A549 (cell line): ENCODE data around the gene LCOR. TPM values are rescaled to one million over a fixed set of nuclear protein-coding genes. Genes with fewer than 3 reads are reported as not detected.
A peak's percentile ranks its signal among the peaks of the same experiment; 100 is the strongest.

Experiments used
- ATAC-seq, 2 experiments: fragments of 200-7000 bp in 1 of 2; fragments of >200 bp in 1 of 2; cut with Nextera tagmentation in 1 of 2; cut with Tn5 transposase in 1 of 2; 3 replicates each; pipeline versions ENCODE4 v1.8.0 to v1.9.1; 2018 to 2020; ENCODE audit warnings: mild to moderate bottlenecking in 1 of 2, moderate library complexity in 1 of 2
- CTCF ChIA-PET: fragments of 300-600 bp; sonication (Branson Sonifier 250); formaldehyde crosslinking; extraction: SDS; loops from one replicate; lab custom pipeline; 2021; ENCODE audit warnings: antibody characterized with exemption, inconsistent platforms; lab: Yijun Ruan, JAX
- POLR2A ChIA-PET: fragments of 350-600 bp; formaldehyde crosslinking; extraction: SDS; loops from one replicate; lab custom pipeline; 2021; ENCODE audit warnings: antibody characterized with exemption, inconsistent platforms; lab: Yijun Ruan, JAX
- DNase-seq, 2 experiments: peaks; one replicate each; pipeline versions ENCODE4 v3.0.0 to v3.0.0-alpha.2; 2011 to 2016; ENCODE audit warnings: low read depth in 1 of 2, low spot score in 1 of 2
- FAIRE-seq: peaks from 2 replicates; lab custom pipeline; 2011; peaks lifted over from hg19 to GRCh38; lab: Jason Lieb, UNC
- H3K27ac ChIP-seq, 2 experiments: fragments of >200 bp; sonication (Bioruptor Twin); formaldehyde crosslinking; 3 replicates each; pipeline ENCODE4 v1.5.1; 2016 to 2017
- H3K4me1 ChIP-seq: fragments of >200 bp; sonication (Bioruptor Twin); formaldehyde crosslinking; 3 replicates; pipeline ENCODE4 v1.6.1; 2016
- H3K4me2 ChIP-seq: fragments of >200 bp; sonication (Bioruptor Twin); formaldehyde crosslinking; 3 replicates; pipeline ENCODE4 v1.6.1; 2016
- H3K4me3 ChIP-seq: fragments of >200 bp; sonication (Bioruptor Twin); formaldehyde crosslinking; 3 replicates; pipeline ENCODE4 v1.5.1; 2016
- H3K9me3 ChIP-seq: fragments of >200 bp; sonication (Bioruptor Twin); formaldehyde crosslinking; 3 replicates; pipeline ENCODE4 v1.6.1; 2016
- CEBPB ChIP-seq, 2 experiments: fragments of >200 bp in 1 of 2; sonication (Bioruptor Twin) in 1 of 2; formaldehyde crosslinking in 1 of 2; IDR thresholded peaks; 2 replicates each; pipeline ENCODE4 v1.6.1; 2012 to 2016
- CTCF ChIP-seq: fragments of >200 bp; sonication (Bioruptor Twin); formaldehyde crosslinking; IDR thresholded peaks from 3 replicates; pipeline ENCODE4 v1.5.1; 2016
- E2F6 ChIP-seq: IDR thresholded peaks from 2 replicates; pipeline ENCODE4 v1.6.1; 2012; ENCODE audit warnings: low read depth, borderline replicate concordance
- EHMT2 ChIP-seq: fragments of 200-600 bp; sonication (generic); IDR thresholded peaks from 2 replicates; pipeline ENCODE4 v1.6.1; 2016; ENCODE audit warnings: antibody characterized with exemption, low read depth, mild to moderate bottlenecking, moderate library complexity
- ELK1 ChIP-seq: fragments of 150-350 bp; IDR thresholded peaks from 2 replicates; pipeline ENCODE4 v1.6.1; 2014; ENCODE audit warnings: low read depth, mild to moderate bottlenecking, low read length
- EP300 ChIP-seq, 2 experiments: fragments of >200 bp; sonication (Bioruptor Twin); formaldehyde crosslinking; IDR thresholded peaks; 2 replicates in 1 of 2; 3 replicates in 1 of 2; pipeline ENCODE4 v1.6.1; 2016 to 2017
- FOSL2 ChIP-seq, 2 experiments: fragments of 450-650 bp in 1 of 2; fragments of >200 bp in 1 of 2; sonication (Bioruptor Twin) in 1 of 2; formaldehyde crosslinking; IDR thresholded peaks; 2 replicates each; pipeline versions ENCODE4 v1.5.0 to v1.6.1; 2016 to 2020; ENCODE audit warnings: mild to moderate bottlenecking in 1 of 2, moderate library complexity in 1 of 2
- FOXS1 ChIP-seq: fragments of 250-450 bp; sonication (Bioruptor Pico); IDR thresholded peaks from 2 replicates; pipeline ENCODE4 v1.5.0; 2020; ENCODE audit warnings: mild to moderate bottlenecking, moderate library complexity
- GATA3 ChIP-seq: IDR thresholded peaks from 2 replicates; pipeline ENCODE4 v1.6.1; 2012; ENCODE audit warnings: borderline replicate concordance
- HEYL ChIP-seq: fragments of 250-450 bp; sonication (Bioruptor Pico); IDR thresholded peaks from 2 replicates; pipeline ENCODE4 v1.8.0; 2021; ENCODE audit warnings: mild to moderate bottlenecking, moderate library complexity
- HOXA7 ChIP-seq: fragments of 250-450 bp; sonication (Bioruptor Pico); IDR thresholded peaks from 2 replicates; pipeline ENCODE4 v1.5.0; 2020; ENCODE audit warnings: mild to moderate bottlenecking, moderate library complexity
- HOXB13 ChIP-seq: fragments of 250-450 bp; sonication (Bioruptor Pico); IDR thresholded peaks from 2 replicates; pipeline ENCODE4 v1.5.0; 2020; ENCODE audit warnings: low read depth, mild to moderate bottlenecking, moderate library complexity
- HOXB5 ChIP-seq: fragments of 250-450 bp; sonication (Bioruptor Pico); IDR thresholded peaks from 2 replicates; pipeline ENCODE4 v1.5.0; 2020; ENCODE audit warnings: mild to moderate bottlenecking, moderate library complexity
- JUN ChIP-seq, 2 experiments: fragments of >200 bp; sonication (Bioruptor Twin); formaldehyde crosslinking; IDR thresholded peaks; 2 replicates in 1 of 2; 3 replicates in 1 of 2; pipeline ENCODE4 v1.6.1; 2016 to 2017
- KDM1A ChIP-seq: fragments of 200-600 bp; sonication (generic); IDR thresholded peaks from 2 replicates; pipeline ENCODE4 v1.6.1; 2016; ENCODE audit warnings: low read depth, mild to moderate bottlenecking
- MAFK ChIP-seq: fragments of 450-650 bp; IDR thresholded peaks from 2 replicates; pipeline ENCODE4 v1.6.1; 2014; ENCODE audit not compliant: partially characterized antibody
- MAX ChIP-seq: IDR thresholded peaks from 2 replicates; pipeline ENCODE4 v1.6.1; 2012
- NFE2L2 ChIP-seq: fragments of 150-350 bp; conservative IDR thresholded peaks from 2 replicates; pipeline ENCODE4 v1.6.1; 2014; ENCODE audit warnings: low read length
- NPAS2 ChIP-seq: fragments of 250-450 bp; sonication (Bioruptor Pico); IDR thresholded peaks from 2 replicates; pipeline ENCODE4 v1.8.0; 2022; ENCODE audit warnings: mild to moderate bottlenecking, moderate library complexity, borderline replicate concordance
- RARB ChIP-seq: fragments of 250-450 bp; sonication (Bioruptor Pico); IDR thresholded peaks from 2 replicates; pipeline ENCODE4 v1.8.0; 2021; ENCODE audit warnings: mild to moderate bottlenecking, moderate library complexity
- REST ChIP-seq: fragments of 200-600 bp; sonication (generic); IDR thresholded peaks from 2 replicates; pipeline ENCODE4 v1.6.1; 2016; ENCODE audit warnings: antibody characterized with exemption, mild to moderate bottlenecking, moderate library complexity
- RFX5 ChIP-seq: fragments of 450-650 bp; IDR thresholded peaks from 2 replicates; pipeline ENCODE4 v1.7.1; 2014; ENCODE audit warnings: antibody characterized with exemption, mild to moderate bottlenecking, moderate library complexity
- SMC3 ChIP-seq: fragments of >200 bp; sonication (Bioruptor Twin); formaldehyde crosslinking; IDR thresholded peaks from 3 replicates; pipeline ENCODE4 v1.6.1; 2018; ENCODE audit warnings: inconsistent platforms
- SREBF2 ChIP-seq: fragments of 450-650 bp; IDR thresholded peaks from 2 replicates; pipeline ENCODE4 v1.6.1; 2014; ENCODE audit warnings: mild to moderate bottlenecking, moderate library complexity
- TP53 ChIP-seq: fragments of 250-450 bp; sonication (Bioruptor Pico); IDR thresholded peaks from 2 replicates; pipeline ENCODE4 v1.5.0; 2021; ENCODE audit warnings: mild to moderate bottlenecking, moderate library complexity
- ZC3H11A ChIP-seq: fragments of 450-650 bp; IDR thresholded peaks from 2 replicates; pipeline ENCODE4 v1.6.1; 2014; ENCODE audit warnings: antibody characterized with exemption, mild to moderate bottlenecking
- ZNF302 ChIP-seq: fragments of 250-450 bp; sonication (Bioruptor Pico); IDR thresholded peaks from 2 replicates; pipeline ENCODE4 v1.9.0; 2021; ENCODE audit warnings: inconsistent platforms, mild to moderate bottlenecking, moderate library complexity
- WGBS: methylation state at CpG from one replicate; pipeline ENCODE4 v1.1.6; 2017; ENCODE audit errors: missing lambda C conversion rate; 5-methylcytosine and 5-hydroxymethylcytosine counted together
- polyA plus RNA-seq, 4 experiments: library from polyadenylated mRNA; depleted of rRNA in 3 of 4; stranded (reverse); fragments of >200 nt; fragmentation: RNase III in 1 of 4; extraction: RNeasy Plus Mini Kit Qiagen cat#74134 plus additional on column Dnase treatment in 1 of 4; gene quantifications; 2 replicates in 3 of 4; 3 replicates in 1 of 4; pipeline ENCODE4 v1.2.3, GENCODE V29; 2011 to 2017

The LCOR gene
- polyA plus RNA-seq, 2 of the 4 experiments (the other 2 are of a cell fraction) = 4.8 to 17.6 TPM

- H3K4me1 ChIP-seq = peaks cover 20% of the 10 kb centered on the region
- H3K27ac ChIP-seq = peak overlapping the region in 1 of 2 experiments; percentile 13; a peak in 2 of 6 replicates
- no peak for ATAC-seq
- H3K4me3 ChIP-seq = no peak overlapping the region
- no peak for FAIRE-seq
- H3K4me2 ChIP-seq = peak overlapping the region; percentile 8; the same call in 2 of the 3 replicates
- no peaks in the 10 kb centered on the region for H3K9me3 ChIP-seq
- no peak for TF ChIP-seq RFX5
- no peak for TF ChIP-seq RARB
- no peak for TF ChIP-seq ZC3H11A
- TF ChIP-seq CEBPB (IDR thresholded peaks at IDR 0.05) = no peak
- POLR2A ChIA-PET = no interaction called here
- CTCF ChIA-PET = no interaction called here
- no peak for DNase-seq
- WGBS = 98% methylated on average over 5 of the region's 5 CpGs
Measured at GRCh38 chr10:96850113-96850512, 18.0 kb downstream of the LCOR start.

- DNase-seq (peak in 1 of 2 experiments; percentile 18), ATAC-seq (peak; percentile 80 to 81), FAIRE-seq (no peak)
- CTCF ChIA-PET = interaction anchor here (0.8 to 1.2 kb wide), 2 partner anchors 157 to 360 kb away, joined by 3 read pairs; no protein-coding TSS in a partner anchor
- POLR2A ChIA-PET = no interaction called here
- peak overlapping the region; percentile 13 to 15; a peak in 2 of 6 replicates for H3K27ac ChIP-seq
- TF ChIP-seq EP300 (IDR thresholded peaks at IDR 0.05) (no peak), JUN (IDR thresholded peaks at IDR 0.05) (0 out of 5 replicates have a peak, but pooled peaks of 1 of the 2 experiments have one; percentile 10), GATA3 (0 out of 2 replicates have a peak, but pooled peaks have one; percentile 18), SREBF2 (no peak), MAX (no peak), EHMT2 (no peak), NFE2L2 (no peak), ZNF302 (CRISPR knock-in tag) (no peak), CEBPB (IDR thresholded peaks at IDR 0.05) (no peak), REST (no peak), KDM1A (no peak), HEYL (no peak), FOSL2 (IDR thresholded peaks at IDR 0.05) (no peak), FOSL2 (CRISPR knock-in tag; IDR thresholded peaks at IDR 0.05) (peak; percentile 39; the same call in 1 of the 2 replicates)
- peak overlapping the region; percentile 8; the same call in 2 of the 3 replicates for H3K4me2 ChIP-seq
- WGBS = 77% methylated on average over 3 of the region's 3 CpGs
- H3K9me3 ChIP-seq = no peaks in the 10 kb centered on the region
- no peak overlapping the region for H3K4me3 ChIP-seq
- H3K4me1 ChIP-seq = peaks cover 20% of the 10 kb centered on the region
Measured at GRCh38 chr10:96850825-96851224, 18.7 kb downstream of the LCOR start.

GRCh38 chr10:96851281-96851680 lies 19.2 kb downstream of the LCOR start:
- FAIRE-seq = no peak
- POLR2A ChIA-PET = no interaction called here
- CTCF ChIA-PET = interaction anchor here (0.8 to 1.2 kb wide), 2 partner anchors 158 to 359 kb away, joined by 3 read pairs; no protein-coding TSS in a partner anchor
- Histone ChIP-seq H3K4me3 (no peak overlapping the region), H3K27ac (peak overlapping the region in 1 of 2 experiments; percentile 15; a peak in 2 of 6 replicates), H3K4me1 (peaks cover 20% of the 10 kb centered on the region), H3K9me3 (no peaks in the 10 kb centered on the region), H3K4me2 (peak overlapping the region; percentile 8; the same call in 2 of the 3 replicates)
- DNase-seq = no peak
- 81% methylated on average over 6 of the region's 6 CpGs for WGBS
- ATAC-seq = no peak
- TF ChIP-seq MAX (no peak), NFE2L2 (no peak), ZNF302 (CRISPR knock-in tag) (no peak), ELK1 (no peak), SMC3 (no peak), FOXS1 (CRISPR knock-in tag) (no peak), EP300 (IDR thresholded peaks at IDR 0.05) (no peak), TP53 (no peak), HOXB13 (CRISPR knock-in tag) (no peak), CEBPB (IDR thresholded peaks at IDR 0.05) (no peak), E2F6 (no peak), CTCF (no peak), HOXB5 (CRISPR knock-in tag) (no peak), HOXA7 (CRISPR knock-in tag) (no peak), MAFK (no peak), NPAS2 (CRISPR knock-in tag) (no peak)
